Measurements from ENCODE around the gene NSD2. TPM values are rescaled to one million over a fixed set of nuclear protein-coding genes. Genes with fewer than 3 reads are reported as not detected.

Gene NSD2
- total RNA-seq, 4 donors from 2014 or later, result 17.3 to 23.6 (median 19.4) TPM

GRCh38 chr4:1987721-1988326, 116.6 kb downstream of the NSD2 start:
- peak in 1 of 2 donors; percentile 69 for DNase-seq (ENCODE audit: low spot score in 2 of 2)
- no peak overlapping the region for H3K4me3 ChIP-seq (ENCODE audit: low read depth, poor library complexity, severe bottlenecking)
- 95 to 96% methylated on average over 25 to 26 of the region's 26 CpGs for WGBS, 2 donors
- no peak for TF ChIP-seq CTCF (IDR thresholded peaks at IDR 0.05)
- no peak for TF ChIP-seq POLR2A (IDR thresholded peaks at IDR 0.05)
- intact Hi-C loops (cut with DNase I; ENCODE audit: low total_unique reads), result no loop called here

- no peak for TF ChIP-seq POLR2A (IDR thresholded peaks at IDR 0.05)
- TF ChIP-seq CTCF (IDR thresholded peaks at IDR 0.05), result no peak
- no peak overlapping the region for H3K4me3 ChIP-seq (ENCODE audit: low read depth, poor library complexity, severe bottlenecking)
- DNase-seq (ENCODE audit: low spot score in 2 of 2), result peak in 1 of 2 donors; percentile 34
- intact Hi-C loops (cut with DNase I; ENCODE audit: low total_unique reads), result no loop called here
- 92 to 93% methylated on average over 12 of the region's 12 CpGs for WGBS, 2 donors
Observed at GRCh38 chr4:1988327-1988724, 117.1 kb downstream of the NSD2 start.

GRCh38 chr4:1989533-1990347, 118.5 kb downstream of the NSD2 start:
- peak in 1 of 2 donors; percentile 76 for DNase-seq (ENCODE audit: low spot score in 2 of 2)
- intact Hi-C loops (cut with DNase I; ENCODE audit: low total_unique reads), result no loop called here
- no peak overlapping the region for H3K4me3 ChIP-seq (ENCODE audit: low read depth, poor library complexity, severe bottlenecking)
- 95% methylated on average over 32 to 33 of the region's 33 CpGs for WGBS, 2 donors
- no peak for TF ChIP-seq POLR2A (IDR thresholded peaks at IDR 0.05)
- TF ChIP-seq CTCF (IDR thresholded peaks at IDR 0.05), result no peak

- no peak overlapping the region for H3K4me3 ChIP-seq (ENCODE audit: low read depth, poor library complexity, severe bottlenecking)
- intact Hi-C loops (cut with DNase I; ENCODE audit: low total_unique reads), result no loop called here
- WGBS, 2 donors, result 80 to 90% methylated on average over 8 of the region's 10 CpGs
- DNase-seq (ENCODE audit: low spot score in 2 of 2), result peak in 1 of 2 donors; percentile 73
- TF ChIP-seq POLR2A (IDR thresholded peaks at IDR 0.05) (no peak), CTCF (IDR thresholded peaks at IDR 0.05) (no peak)
Observed at GRCh38 chr4:1990348-1990645, 119.1 kb downstream of the NSD2 start.

DNA sequence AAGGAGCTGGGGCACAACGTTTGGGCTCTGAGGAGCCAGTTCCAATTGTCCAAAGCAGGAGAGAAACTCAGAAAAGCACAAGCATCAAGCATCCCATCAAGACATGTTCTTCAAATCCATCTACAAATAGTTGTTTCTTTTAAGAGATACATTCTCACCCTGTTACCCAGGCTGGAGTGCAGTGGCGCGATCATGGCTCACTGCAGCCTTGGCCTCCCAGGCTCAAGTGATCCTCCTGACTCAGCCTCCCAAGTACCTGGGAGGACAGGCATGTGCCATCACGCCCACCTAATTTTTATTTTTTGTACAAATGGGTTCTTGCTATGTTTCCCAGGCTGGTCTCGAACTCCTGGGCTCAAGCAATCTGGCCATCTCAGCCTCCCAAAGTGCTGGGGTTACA, 119.5 kb downstream of the NSD2 start:
- intact Hi-C loops (cut with DNase I; ENCODE audit: low total_unique reads), result no loop called here
- peak in 1 of 2 donors; percentile 58 for DNase-seq (ENCODE audit: low spot score in 2 of 2)
- 94 to 98% methylated on average over 5 of the region's 5 CpGs for WGBS, 2 donors
- no peak overlapping the region for H3K4me3 ChIP-seq (ENCODE audit: low read depth, poor library complexity, severe bottlenecking)
- TF ChIP-seq POLR2A (IDR thresholded peaks at IDR 0.05) (no peak), CTCF (IDR thresholded peaks at IDR 0.05) (no peak)
